GM12865 (cell line): Measurements from ENCODE around the gene PRIM2.
"Not testable (repeated sequence)": the region's sequence is repeated elsewhere in the genome, so short reads cannot be mapped to it uniquely, and the experiment has no call there.

Source experiments
- DNase-seq: peaks from one replicate; pipeline ENCODE4 v3.0.0; 2010; ENCODE audit warnings: low read depth
- H3K4me3 ChIP-seq: 2 replicates; pipeline ENCODE4 v1.5.1; 2011; ENCODE audit warnings: mild to moderate bottlenecking, low read depth, low read length, control low read depth
- CTCF ChIP-seq: IDR thresholded peaks from 2 replicates; pipeline ENCODE4 v1.5.1; 2011; ENCODE audit warnings: low read length, control low read depth, low read depth, inconsistent platforms; ENCODE audit not compliant: insufficient read depth; ENCODE audit errors: missing control alignments

The PRIM2 gene

DNA sequence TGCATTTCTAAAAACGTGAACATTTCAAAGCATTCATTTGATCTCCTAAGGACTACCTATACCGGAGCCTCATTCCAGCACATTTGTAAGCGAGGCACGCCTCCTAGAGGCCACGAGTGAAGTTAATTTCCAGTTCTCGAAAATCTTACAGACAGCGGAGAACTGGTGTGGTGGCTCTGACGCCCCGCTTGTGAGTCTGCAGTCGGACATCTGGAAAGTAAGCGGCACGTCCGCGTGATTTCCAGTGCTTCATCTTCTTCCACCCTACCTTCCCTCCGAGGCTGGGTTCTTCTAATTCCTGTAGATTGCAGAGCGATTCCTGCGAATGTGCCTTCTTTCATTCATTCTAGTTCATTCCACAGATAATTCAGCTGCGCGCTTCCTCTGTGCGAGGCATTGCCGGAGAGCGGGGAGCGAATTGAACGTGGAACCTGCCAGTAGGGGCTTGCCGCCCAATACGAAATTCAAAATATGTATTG lies 810 bp upstream of the PRIM2 start:
- DNase-seq = peak; percentile 94

DNA sequence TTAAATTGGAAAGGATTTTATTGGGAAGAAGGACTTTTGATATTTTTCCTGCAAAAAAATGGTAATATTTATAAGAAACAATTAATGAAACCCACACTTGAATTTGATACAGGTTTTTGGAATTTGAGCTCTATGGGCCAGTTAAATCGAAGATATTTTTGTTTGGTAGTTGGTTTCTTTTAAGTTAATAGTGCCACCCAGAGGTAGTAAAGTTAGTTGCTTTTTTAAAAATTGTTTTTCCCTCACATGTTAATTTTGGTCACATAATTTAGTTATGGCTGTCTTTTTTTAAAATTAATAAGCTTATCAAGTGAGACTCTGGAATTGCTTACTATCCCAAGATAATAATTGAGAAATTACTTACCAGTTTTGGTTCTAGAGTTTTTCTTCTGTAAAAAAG lies 7.1 kb downstream of the PRIM2 start:
- DNase-seq = peak; percentile 3
- H3K4me3 ChIP-seq = no peak overlapping the region
- no peak for TF ChIP-seq CTCF

More for the DNA sequence above, 810 bp upstream of the PRIM2 start:
- TF ChIP-seq CTCF = peak; percentile 82
- peak overlapping the region; percentile 89 for H3K4me3 ChIP-seq

- no peak overlapping the region for H3K4me3 ChIP-seq
- TF ChIP-seq CTCF = no peak
- no peak for DNase-seq
Observed at GRCh38 chr6:57327311-57327710, 9.9 kb downstream of the PRIM2 start.

- no peak overlapping the region for H3K4me3 ChIP-seq
Observed at GRCh38 chr6:57328074-57328473, 10.6 kb downstream of the PRIM2 start.

DNA sequence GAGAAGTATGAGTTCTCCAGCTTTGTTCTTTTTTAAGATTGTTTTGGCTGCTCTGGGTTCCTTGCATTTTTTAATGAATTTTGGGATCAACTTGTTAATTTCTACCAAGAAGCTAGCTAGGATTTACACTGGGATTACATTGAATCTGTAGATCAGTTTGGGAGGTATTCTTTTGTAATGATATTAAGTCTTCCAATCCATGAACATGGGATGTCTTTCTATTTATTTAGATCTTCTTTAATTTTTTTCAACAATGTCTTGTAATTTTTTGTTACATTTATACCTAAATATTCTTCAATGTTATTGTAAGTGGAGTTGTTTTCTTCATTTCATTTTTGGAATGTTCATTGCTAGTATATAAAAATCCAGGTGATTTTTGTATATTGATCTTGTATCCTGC lies 12.5 kb downstream of the PRIM2 start:
- no peak for DNase-seq
- TF ChIP-seq CTCF = no peak
- H3K4me3 ChIP-seq = no peak overlapping the region

More at GRCh38 chr6:57328074-57328473, 10.6 kb downstream of the PRIM2 start:
- no peak for DNase-seq
- TF ChIP-seq CTCF = no peak

DNA sequence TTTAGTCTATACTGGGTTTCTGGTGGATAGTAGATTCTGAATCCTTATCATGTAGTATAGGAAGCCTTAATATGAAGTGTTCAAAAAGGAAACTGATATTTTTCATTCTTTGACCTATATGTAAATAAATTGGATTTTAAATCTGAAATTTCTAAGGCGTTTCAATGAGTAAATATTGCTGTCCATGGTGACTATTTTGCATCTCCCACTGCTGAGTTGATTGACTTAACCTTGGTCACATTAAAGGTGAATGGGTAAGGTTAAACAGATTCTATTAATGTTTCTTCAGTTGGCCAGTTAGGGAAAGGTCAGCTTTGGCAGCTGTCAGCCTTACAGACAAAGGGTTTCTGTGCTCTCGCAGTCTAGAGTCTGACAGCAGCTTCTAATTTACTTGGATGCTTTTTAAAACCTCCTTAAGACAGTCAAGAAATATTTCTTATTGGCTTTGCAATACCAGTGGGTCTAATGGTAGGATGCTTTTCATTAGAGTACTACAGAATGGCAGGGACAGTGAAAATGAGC lies 24.8 kb downstream of the PRIM2 start:
- no peak for DNase-seq
- TF ChIP-seq CTCF = no peak
- H3K4me3 ChIP-seq = no peak overlapping the region

DNA sequence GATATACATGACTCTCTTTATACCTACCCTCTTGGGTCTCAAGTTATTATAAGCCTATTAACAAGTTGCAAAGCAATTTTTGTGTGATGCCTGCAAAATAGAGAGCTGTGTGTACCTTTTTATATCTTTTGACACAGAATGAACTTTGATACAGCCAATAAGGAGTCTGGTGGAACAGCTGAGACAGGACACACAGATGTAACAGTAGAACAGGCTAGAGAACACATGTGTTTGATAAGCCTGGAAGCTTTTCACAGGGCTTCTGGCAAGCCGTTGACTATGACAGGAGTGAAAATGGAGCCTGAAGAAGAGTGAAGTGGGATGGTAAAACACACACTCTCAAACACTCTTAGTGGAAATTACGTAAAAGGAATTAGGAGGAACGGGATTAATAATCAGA lies 25.9 kb downstream of the PRIM2 start:
- DNase-seq, H3K4me3 ChIP-seq: not testable (repeated sequence)

GRCh38 chr6:57346715-57347114 lies 29.3 kb downstream of the PRIM2 start:
- not testable (repeated sequence) for DNase-seq, H3K4me3 ChIP-seq

- not testable (repeated sequence) for DNase-seq, H3K4me3 ChIP-seq
Observed at GRCh38 chr6:57347597-57347996, 30.2 kb downstream of the PRIM2 start.

- not testable (repeated sequence) for H3K4me3 ChIP-seq
- peak; percentile 2 for DNase-seq
Observed at GRCh38 chr6:57350443-57350842, 33.0 kb downstream of the PRIM2 start.

- H3K4me3 ChIP-seq, DNase-seq: not testable (repeated sequence)
Observed at GRCh38 chr6:57352596-57352995, 35.2 kb downstream of the PRIM2 start.

GRCh38 chr6:57358319-57358718 lies 40.9 kb downstream of the PRIM2 start:
- DNase-seq = peak; percentile 6
- not testable (repeated sequence) for H3K4me3 ChIP-seq

- not testable (repeated sequence) for DNase-seq, H3K4me3 ChIP-seq
Observed at GRCh38 chr6:57359766-57360165, 42.3 kb downstream of the PRIM2 start.
